K562 (cell line): ENCODE data around the gene CAPN5. TPM values are rescaled to one million over a fixed set of nuclear protein-coding genes. Genes with fewer than 3 reads are reported as not detected.

Experiments used
- CHD2 ChIP-seq: IDR thresholded peaks from 2 replicates; pipeline ENCODE4 v1.6.1; 2011; ENCODE audit warnings: low read depth, low read length
- HMG20A ChIP-seq: fragments of 450-650 bp; formaldehyde crosslinking; conservative IDR thresholded peaks from 2 replicates; pipeline ENCODE4 v1.4.0; 2020; ENCODE audit warnings: mild to moderate bottlenecking, mixed read lengths
- IRF2 ChIP-seq: sonication (generic); formaldehyde crosslinking; IDR thresholded peaks from 2 replicates; pipeline ENCODE4 v1.8.1; 2022; ENCODE audit warnings: mild to moderate bottlenecking, missing genetic modification reagents
- JUND ChIP-seq, 2 experiments: IDR thresholded peaks; 2 replicates in 1 of 2; 3 replicates in 1 of 2; pipeline ENCODE4 v1.6.1; 2011; ENCODE audit warnings: borderline replicate concordance in 2 of 2, low read depth in 2 of 2, low read length in 2 of 2, improper control_type of control experiment in 1 of 2, missing biosample characterization in 1 of 2, missing genetic modification characterization in 1 of 2, missing genetic modification reagents in 1 of 2
- NRF1 ChIP-seq, 2 experiments: fragments of 450-650 bp; IDR thresholded peaks in 1 of 2; conservative IDR thresholded peaks in 1 of 2; 2 replicates each; pipeline ENCODE4 v1.6.1; 2014; ENCODE audit warnings: mild to moderate bottlenecking in 2 of 2
- STAT5A ChIP-seq: IDR thresholded peaks from 2 replicates; pipeline ENCODE4 v1.6.1; 2012; ENCODE audit warnings: low read length, inconsistent platforms, borderline replicate concordance
- ZNF263 ChIP-seq: sonication (generic); formaldehyde crosslinking; IDR thresholded peaks from 2 replicates; pipeline ENCODE4 v1.8.0; 2022; ENCODE audit warnings: mild to moderate bottlenecking, missing genetic modification reagents, borderline replicate concordance
- polyA plus RNA-seq, 8 experiments: library from polyadenylated mRNA; depleted of rRNA in 4 of 8; stranded (reverse) in 5 of 8; unstranded in 3 of 8; fragments of >200 nt; fragmentation: Nextera tagmentation in 2 of 8; fragmentation: Illumina TruSeq in 1 of 8; extraction: Ambion mirVana in 2 of 8; extraction: Trizol in 1 of 8; gene quantifications; 2 replicates each; pipeline versions ENCODE4 v1.2.1 to v1.2.3, GENCODE V29; 2011 to 2014; ENCODE audit warnings: inconsistent platforms in 1 of 8, missing spikeins in 1 of 8
- total RNA-seq, 7 experiments: library from RNA; depleted of rRNA in 6 of 7; stranded (reverse); fragments of >200 nt in 6 of 7; fragmentation: Illumina TruSeq in 2 of 7; extraction: Trizol in 2 of 7; gene quantifications; 2 replicates each; pipeline versions ENCODE4 v1.2.1 to v1.2.3, GENCODE V29; 2011 to 2021; ENCODE audit warnings: low replicate concordance in 1 of 7
- TF ChIP-seq, protein P1 (sequence below): fragments of 450-650 bp; IDR thresholded peaks from 2 replicates; pipeline ENCODE4 v1.6.1; 2017; ENCODE audit warnings: mild to moderate bottlenecking, moderate library complexity
- TF ChIP-seq, protein P2 (sequence below), 2 experiments: fragments of 450-650 bp in 1 of 2; sonication (generic) in 1 of 2; formaldehyde crosslinking in 1 of 2; IDR thresholded peaks in 1 of 2; conservative IDR thresholded peaks in 1 of 2; 2 replicates each; pipeline versions ENCODE4 v1.6.1 to v1.8.1; 2016 to 2023; ENCODE audit warnings: mild to moderate bottlenecking in 2 of 2, moderate library complexity in 2 of 2, inconsistent platforms in 1 of 2, missing genetic modification reagents in 1 of 2
- TF ChIP-seq, protein P3 (sequence below): fragments of 450-650 bp; formaldehyde crosslinking; IDR thresholded peaks from 2 replicates; pipeline ENCODE4 v1.4.0; 2020; ENCODE audit warnings: mild to moderate bottlenecking, moderate library complexity
- TF ChIP-seq, protein P4 (sequence below), 2 experiments: fragments of 450-650 bp in 1 of 2; IDR thresholded peaks; 2 replicates each; pipeline ENCODE4 v1.6.1; 2011 to 2017; ENCODE audit warnings: low read depth in 2 of 2, antibody characterized with exemption in 1 of 2, borderline replicate concordance in 1 of 2, low read length in 1 of 2, mild to moderate bottlenecking in 1 of 2, mixed read lengths in 1 of 2; ENCODE audit not compliant: control insufficient read depth in 1 of 2
- TF ChIP-seq, protein P5 (sequence below): sonication (generic); formaldehyde crosslinking; IDR thresholded peaks from 2 replicates; pipeline ENCODE4 v1.4.0; 2020; ENCODE audit warnings: mild to moderate bottlenecking, missing genetic modification reagents

The CAPN5 gene
- total and polyA plus RNA-seq, 9 of the 15 experiments (the other 6 are each of a cell fraction or from before 2014, with no cell fraction given) = 0.04 to 0.44 (median 0.14) TPM; not detected in 2

DNA sequence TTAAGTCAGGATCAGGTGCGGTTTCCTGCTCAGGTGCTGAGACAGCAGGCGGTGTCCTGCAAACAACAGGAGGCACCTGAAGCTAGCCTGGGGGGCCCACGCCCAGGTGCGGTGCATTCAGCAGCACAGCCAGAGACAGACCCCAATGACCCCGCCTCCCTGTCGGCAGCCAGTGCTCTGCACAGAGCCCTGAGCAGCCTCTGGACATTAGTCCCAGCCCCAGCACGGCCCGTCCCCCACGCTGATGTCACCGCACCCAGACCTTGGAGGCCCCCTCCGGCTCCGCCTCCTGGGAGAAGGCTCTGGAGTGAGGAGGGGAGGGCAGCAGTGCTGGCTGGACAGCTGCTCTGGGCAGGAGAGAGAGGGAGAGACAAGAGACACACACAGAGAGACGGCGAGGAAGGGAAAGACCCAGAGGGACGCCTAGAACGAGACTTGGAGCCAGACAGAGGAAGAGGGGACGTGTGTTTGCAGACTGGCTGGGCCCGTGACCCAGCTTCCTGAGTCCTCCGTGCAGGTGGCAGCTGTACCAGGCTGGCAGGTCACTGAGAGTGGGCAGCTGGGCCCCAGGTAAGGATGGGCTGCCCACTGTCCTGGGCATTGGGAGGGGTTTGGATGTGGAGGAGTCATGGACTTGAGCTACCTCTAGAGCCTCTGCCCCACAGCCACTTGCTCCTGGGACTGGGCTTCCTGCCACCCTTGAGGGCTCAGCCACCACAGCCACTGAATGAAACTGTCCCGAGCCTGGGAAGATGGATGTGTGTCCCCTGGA is 61.3 kb downstream of the CAPN5 start, which contains the start of gene MYO7A (continued):
- TF ChIP-seq, protein P1, sequence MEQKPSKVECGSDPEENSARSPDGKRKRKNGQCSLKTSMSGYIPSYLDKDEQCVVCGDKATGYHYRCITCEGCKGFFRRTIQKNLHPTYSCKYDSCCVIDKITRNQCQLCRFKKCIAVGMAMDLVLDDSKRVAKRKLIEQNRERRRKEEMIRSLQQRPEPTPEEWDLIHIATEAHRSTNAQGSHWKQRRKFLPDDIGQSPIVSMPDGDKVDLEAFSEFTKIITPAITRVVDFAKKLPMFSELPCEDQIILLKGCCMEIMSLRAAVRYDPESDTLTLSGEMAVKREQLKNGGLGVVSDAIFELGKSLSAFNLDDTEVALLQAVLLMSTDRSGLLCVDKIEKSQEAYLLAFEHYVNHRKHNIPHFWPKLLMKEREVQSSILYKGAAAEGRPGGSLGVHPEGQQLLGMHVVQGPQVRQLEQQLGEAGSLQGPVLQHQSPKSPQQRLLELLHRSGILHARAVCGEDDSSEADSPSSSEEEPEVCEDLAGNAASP = no peak
- no peak for TF ChIP-seq HMG20A (CRISPR knock-in tag)
- TF ChIP-seq STAT5A = no peak
- TF ChIP-seq, protein P2, sequence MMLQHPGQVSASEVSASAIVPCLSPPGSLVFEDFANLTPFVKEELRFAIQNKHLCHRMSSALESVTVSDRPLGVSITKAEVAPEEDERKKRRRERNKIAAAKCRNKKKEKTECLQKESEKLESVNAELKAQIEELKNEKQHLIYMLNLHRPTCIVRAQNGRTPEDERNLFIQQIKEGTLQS (IDR thresholded peaks at IDR 0.05) = peak; percentile 59
- TF ChIP-seq, protein P2 (CRISPR knock-in tag; conservative IDR thresholded peaks at IDR 0.05) = no peak
- TF ChIP-seq, protein P3, sequence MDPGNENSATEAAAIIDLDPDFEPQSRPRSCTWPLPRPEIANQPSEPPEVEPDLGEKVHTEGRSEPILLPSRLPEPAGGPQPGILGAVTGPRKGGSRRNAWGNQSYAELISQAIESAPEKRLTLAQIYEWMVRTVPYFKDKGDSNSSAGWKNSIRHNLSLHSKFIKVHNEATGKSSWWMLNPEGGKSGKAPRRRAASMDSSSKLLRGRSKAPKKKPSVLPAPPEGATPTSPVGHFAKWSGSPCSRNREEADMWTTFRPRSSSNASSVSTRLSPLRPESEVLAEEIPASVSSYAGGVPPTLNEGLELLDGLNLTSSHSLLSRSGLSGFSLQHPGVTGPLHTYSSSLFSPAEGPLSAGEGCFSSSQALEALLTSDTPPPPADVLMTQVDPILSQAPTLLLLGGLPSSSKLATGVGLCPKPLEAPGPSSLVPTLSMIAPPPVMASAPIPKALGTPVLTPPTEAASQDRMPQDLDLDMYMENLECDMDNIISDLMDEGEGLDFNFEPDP (CRISPR knock-in tag) = no peak
- TF ChIP-seq, protein P4, sequence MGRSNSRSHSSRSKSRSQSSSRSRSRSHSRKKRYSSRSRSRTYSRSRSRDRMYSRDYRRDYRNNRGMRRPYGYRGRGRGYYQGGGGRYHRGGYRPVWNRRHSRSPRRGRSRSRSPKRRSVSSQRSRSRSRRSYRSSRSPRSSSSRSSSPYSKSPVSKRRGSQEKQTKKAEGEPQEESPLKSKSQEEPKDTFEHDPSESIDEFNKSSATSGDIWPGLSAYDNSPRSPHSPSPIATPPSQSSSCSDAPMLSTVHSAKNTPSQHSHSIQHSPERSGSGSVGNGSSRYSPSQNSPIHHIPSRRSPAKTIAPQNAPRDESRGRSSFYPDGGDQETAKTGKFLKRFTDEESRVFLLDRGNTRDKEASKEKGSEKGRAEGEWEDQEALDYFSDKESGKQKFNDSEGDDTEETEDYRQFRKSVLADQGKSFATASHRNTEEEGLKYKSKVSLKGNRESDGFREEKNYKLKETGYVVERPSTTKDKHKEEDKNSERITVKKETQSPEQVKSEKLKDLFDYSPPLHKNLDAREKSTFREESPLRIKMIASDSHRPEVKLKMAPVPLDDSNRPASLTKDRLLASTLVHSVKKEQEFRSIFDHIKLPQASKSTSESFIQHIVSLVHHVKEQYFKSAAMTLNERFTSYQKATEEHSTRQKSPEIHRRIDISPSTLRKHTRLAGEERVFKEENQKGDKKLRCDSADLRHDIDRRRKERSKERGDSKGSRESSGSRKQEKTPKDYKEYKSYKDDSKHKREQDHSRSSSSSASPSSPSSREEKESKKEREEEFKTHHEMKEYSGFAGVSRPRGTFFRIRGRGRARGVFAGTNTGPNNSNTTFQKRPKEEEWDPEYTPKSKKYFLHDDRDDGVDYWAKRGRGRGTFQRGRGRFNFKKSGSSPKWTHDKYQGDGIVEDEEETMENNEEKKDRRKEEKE (IDR thresholded peaks at IDR 0.05; ENCODE audit: borderline replicate concordance in 1 of 2, control insufficient read depth in 1 of 2, low read depth in 2 of 2, low read length in 1 of 2) = no peak
- TF ChIP-seq IRF2 = no peak
- TF ChIP-seq NRF1 (conservative IDR thresholded peaks at IDR 0.05 in 1 of 2, IDR thresholded peaks at IDR 0.05 in 1 of 2) = peak; percentile 54 to 60
- no peak for TF ChIP-seq CHD2
- TF ChIP-seq ZNF263 (CRISPR knock-in tag) = no peak
- TF ChIP-seq JUND (IDR thresholded peaks at IDR 0.05; ENCODE audit: borderline replicate concordance, low read depth, low read length) = 0 out of 2 replicates have a peak, but pooled peaks have one; percentile 15
- TF ChIP-seq JUND (tag; IDR thresholded peaks at IDR 0.05; ENCODE audit: borderline replicate concordance, low read depth, low read length) = peak; percentile 32; the same call in 1 of the 3 replicates
- TF ChIP-seq, protein P5, sequence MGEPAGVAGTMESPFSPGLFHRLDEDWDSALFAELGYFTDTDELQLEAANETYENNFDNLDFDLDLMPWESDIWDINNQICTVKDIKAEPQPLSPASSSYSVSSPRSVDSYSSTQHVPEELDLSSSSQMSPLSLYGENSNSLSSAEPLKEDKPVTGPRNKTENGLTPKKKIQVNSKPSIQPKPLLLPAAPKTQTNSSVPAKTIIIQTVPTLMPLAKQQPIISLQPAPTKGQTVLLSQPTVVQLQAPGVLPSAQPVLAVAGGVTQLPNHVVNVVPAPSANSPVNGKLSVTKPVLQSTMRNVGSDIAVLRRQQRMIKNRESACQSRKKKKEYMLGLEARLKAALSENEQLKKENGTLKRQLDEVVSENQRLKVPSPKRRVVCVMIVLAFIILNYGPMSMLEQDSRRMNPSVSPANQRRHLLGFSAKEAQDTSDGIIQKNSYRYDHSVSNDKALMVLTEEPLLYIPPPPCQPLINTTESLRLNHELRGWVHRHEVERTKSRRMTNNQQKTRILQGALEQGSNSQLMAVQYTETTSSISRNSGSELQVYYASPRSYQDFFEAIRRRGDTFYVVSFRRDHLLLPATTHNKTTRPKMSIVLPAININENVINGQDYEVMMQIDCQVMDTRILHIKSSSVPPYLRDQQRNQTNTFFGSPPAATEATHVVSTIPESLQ (CRISPR knock-in tag) = no peak
